ENCODE results near the gene CLASP1. TPM values are rescaled to one million over a fixed set of nuclear protein-coding genes. Genes with fewer than 3 reads are reported as not detected.

The CLASP1 gene
- total and polyA plus RNA-seq, 2 donors (not counting 3 experiments of a cell fraction or from before 2014, with no cell fraction given), result 10.0 to 57.9 TPM

GRCh38 chr2:121648206-121649148 lies 785 bp downstream of the CLASP1 start:
- intact Hi-C loops (cut with micrococcal nuclease) (loop anchor here (1.0 kb wide), 4 partner anchors 52 to 117 kb away; partner anchors contain the start of gene TSN), dilution Hi-C loops (cut with MboI; ENCODE audit: extremely low pct_ligation_motif_present, low sequenced_read_pairs) (no loop called here)
- DNase-seq (ENCODE audit: low read depth, low spot score) (peak; percentile 64), FAIRE-seq (peak; percentile 61)
- no peaks in the 10 kb centered on the region for H3K27me3 ChIP-seq (ENCODE audit: control insufficient read depth in 2 of 2, insufficient read depth in 2 of 2, low read length in 2 of 2)
- BruUV-seq (replicated peaks), result no TSS peak
- peak overlapping the region; percentile 78 for H3K4me2 ChIP-seq (ENCODE audit: insufficient read depth, low read length)
- H3K9ac ChIP-seq (replicated peaks; ENCODE audit: extremely low read depth, insufficient read depth, low read length), result peak overlapping the region; percentile 94
- no peaks in the 10 kb centered on the region for H3K9me3 ChIP-seq (replicated peaks; ENCODE audit: control insufficient read depth, insufficient read depth, low read length)
- no peaks in the 10 kb centered on the region for H3K9me1 ChIP-seq (replicated peaks; ENCODE audit: control insufficient read depth, extremely low read depth, insufficient read depth, low read length)
- ChIA-PET POLR2A (interaction anchor here (1.4 to 3.5 kb wide), 2 partner anchors 88 to 117 kb away, joined by 3 to 43 read pairs; partner anchors contain the start of genes NIFK and RNU4ATAC), CTCF (interaction anchor here (0.6 to 3.9 kb wide), 7 partner anchors 14 to 246 kb away, joined by 3 to 35 read pairs (median 4); partner anchors contain the start of gene RNU4ATAC)
- H4K20me1 ChIP-seq (replicated peaks; ENCODE audit: control insufficient read depth, extremely low read depth, insufficient read depth, low read length), result no peaks in the 10 kb centered on the region
- H3K4me1 ChIP-seq (ENCODE audit: control insufficient read depth, extremely low read depth, insufficient read depth, low read length), result peaks cover 29% of the 10 kb centered on the region
- H3K4me3 ChIP-seq (replicated peaks in 1 of 3; ENCODE audit: insufficient read depth in 1 of 3, low read depth in 1 of 3, low read length in 3 of 3), result peak overlapping the region; percentile 74 to 84 (median 79)
- H3K36me3 ChIP-seq (ENCODE audit: control insufficient read depth in 2 of 2, extremely low read depth in 1 of 2, insufficient read depth in 2 of 2, low read length in 2 of 2), result no peaks in the 10 kb centered on the region
- H2AFZ ChIP-seq (ENCODE audit: low read depth, low read length), result peak overlapping the region; percentile 52
- H3K79me2 ChIP-seq (ENCODE audit: control insufficient read depth, insufficient read depth, low read length), result peaks cover 68% of the 10 kb centered on the region
- H3K27ac ChIP-seq (ENCODE audit: insufficient read depth, low read depth, low read length), result peak overlapping the region; percentile 83
- TF ChIP-seq POLR2A (IDR thresholded peaks at IDR 0.05; ENCODE audit: low read depth, low read length), result no peak
- TF ChIP-seq FOS (IDR thresholded peaks at IDR 0.05; ENCODE audit: borderline replicate concordance, insufficient read depth, low read length), result no peak
- no peak for TF ChIP-seq EZH2 (IDR thresholded peaks at IDR 0.05; ENCODE audit: borderline replicate concordance, low read depth, low read length, severe bottlenecking)

- peak overlapping the region in 1 of 3 experiments; percentile 79 for H3K4me3 ChIP-seq (replicated peaks in 1 of 3; ENCODE audit: insufficient read depth in 1 of 3, low read depth in 1 of 3, low read length in 3 of 3)
- DNase-seq (ENCODE audit: low read depth, low spot score), result no peak
- POLR2A ChIA-PET, result interaction anchor here (3.5 kb wide), 1 partner anchor 116 kb away, joined by 43 read pairs; the partner anchor contains the start of gene RNU4ATAC
- no peak for FAIRE-seq
- H3K27ac ChIP-seq (ENCODE audit: insufficient read depth, low read depth, low read length), result no peak overlapping the region
- dilution Hi-C loops (cut with MboI; ENCODE audit: extremely low pct_ligation_motif_present, low sequenced_read_pairs), result no loop called here
- no peak overlapping the region for H2AFZ ChIP-seq (ENCODE audit: low read depth, low read length)
- intact Hi-C loops (cut with micrococcal nuclease), result no loop called here
- no peaks in the 10 kb centered on the region for H3K9me1 ChIP-seq (replicated peaks; ENCODE audit: control insufficient read depth, extremely low read depth, insufficient read depth, low read length)
- no peaks in the 10 kb centered on the region for H4K20me1 ChIP-seq (replicated peaks; ENCODE audit: control insufficient read depth, extremely low read depth, insufficient read depth, low read length)
- no peaks in the 10 kb centered on the region for H3K27me3 ChIP-seq (ENCODE audit: control insufficient read depth in 2 of 2, insufficient read depth in 2 of 2, low read length in 2 of 2)
- H3K9ac ChIP-seq (replicated peaks; ENCODE audit: extremely low read depth, insufficient read depth, low read length), result no peak overlapping the region
- peak overlapping the region; percentile 78 for H3K4me2 ChIP-seq (ENCODE audit: insufficient read depth, low read length)
- peaks cover 76% of the 10 kb centered on the region for H3K79me2 ChIP-seq (ENCODE audit: control insufficient read depth, insufficient read depth, low read length)
- H3K9me3 ChIP-seq (replicated peaks; ENCODE audit: control insufficient read depth, insufficient read depth, low read length), result no peaks in the 10 kb centered on the region
- CTCF ChIA-PET, result interaction anchor here (1.7 to 3.9 kb wide), 2 partner anchors 39 to 116 kb away, joined by 4 to 35 read pairs; partner anchors contain the start of gene RNU4ATAC
- no peaks in the 10 kb centered on the region for H3K36me3 ChIP-seq (ENCODE audit: control insufficient read depth in 2 of 2, extremely low read depth in 1 of 2, insufficient read depth in 2 of 2, low read length in 2 of 2)
- peaks cover 29% of the 10 kb centered on the region for H3K4me1 ChIP-seq (ENCODE audit: control insufficient read depth, extremely low read depth, insufficient read depth, low read length)
- TF ChIP-seq POLR2AphosphoS5 (IDR thresholded peaks at IDR 0.05; ENCODE audit: insufficient read depth, low read depth, low read length) (no peak), JUN (IDR thresholded peaks at IDR 0.05; ENCODE audit: borderline replicate concordance, insufficient read depth, insufficient read length, low read depth) (no peak), CTCF (IDR thresholded peaks at IDR 0.05; ENCODE audit: extremely low read depth in 1 of 2, insufficient read depth in 1 of 2, low read depth in 1 of 2, low read length in 2 of 2) (no peak), FOS (IDR thresholded peaks at IDR 0.05; ENCODE audit: borderline replicate concordance, insufficient read depth, low read length) (no peak), MAX (IDR thresholded peaks at IDR 0.05; ENCODE audit: insufficient read depth, insufficient read length) (no peak), MYC (IDR thresholded peaks at IDR 0.05; ENCODE audit: low read depth, low read length) (no peak), GATA2 (IDR thresholded peaks at IDR 0.05; ENCODE audit: insufficient read depth, insufficient read length, low read depth, low read length) (no peak)
- BruUV-seq (replicated peaks), result no TSS peak
Measured at GRCh38 chr2:121647396-121647795, 1.9 kb downstream of the CLASP1 start.

Measured in endothelial cell of umbilical vein (primary cell).